Hematopoietic multipotent progenitor cell treated with erythropoietin and hydrocortisone succinate and interleukin-3 and kit ligand, for 8 days (in vitro differentiated cells): ENCODE data around the gene SDF2.
A peak's percentile ranks its signal among the peaks of the same experiment; 100 is the strongest.
"Not testable (repeated sequence)": the region's sequence is repeated elsewhere in the genome, so short reads cannot be mapped to it uniquely, and the experiment has no call there.

Source experiments
- DNase-seq: peaks from one replicate; pipeline ENCODE4 v3.0.0-alpha.2; 2015

Gene SDF2

GRCh38 chr17:28682655-28683054, 20.9 kb upstream of the SDF2 start:
- no peak for DNase-seq

GRCh38 chr17:28675980-28676379, 14.3 kb upstream of the SDF2 start:
- DNase-seq = no peak

GRCh38 chr17:28675490-28675889, 13.8 kb upstream of the SDF2 start:
- DNase-seq = no peak

- DNase-seq = no peak
Measured at GRCh38 chr17:28669918-28670317, 8.2 kb upstream of the SDF2 start.

- DNase-seq = no peak
Measured at GRCh38 chr17:28667870-28668269, 6.2 kb upstream of the SDF2 start.

- DNase-seq = no peak
Measured at GRCh38 chr17:28665994-28666393, 4.3 kb upstream of the SDF2 start.

GRCh38 chr17:28663723-28664122, 2.0 kb upstream of the SDF2 start:
- peak; percentile 41 for DNase-seq

- DNase-seq = no peak
Measured at GRCh38 chr17:28662527-28662829, 772 bp upstream of the SDF2 start.

GRCh38 chr17:28659497-28659881, 2.2 kb downstream of the SDF2 start:
- not testable (repeated sequence) for DNase-seq

- not testable (repeated sequence) for DNase-seq
Measured at GRCh38 chr17:28658766-28659496, 2.8 kb downstream of the SDF2 start.

GRCh38 chr17:28658342-28658741, 3.4 kb downstream of the SDF2 start:
- not testable (repeated sequence) for DNase-seq

GRCh38 chr17:28657756-28658155, 4.0 kb downstream of the SDF2 start:
- no peak for DNase-seq

GRCh38 chr17:28655160-28655559, 6.5 kb downstream of the SDF2 start:
- no peak for DNase-seq

GRCh38 chr17:28648698-28649097, 13.0 kb downstream of the SDF2 start:
- no peak for DNase-seq

- no peak for DNase-seq
Measured at GRCh38 chr17:28646039-28646754, 15.5 kb downstream of the SDF2 start.

- DNase-seq = no peak
Measured at GRCh38 chr17:28645576-28645939, 16.1 kb downstream of the SDF2 start.

GRCh38 chr17:28644787-28645575, 16.7 kb downstream of the SDF2 start, which contains the start of gene BLTP2:
BLTP2 (minus strand) TSS chr17:28645158; CDS start chr17:28645056, 102 bp downstream.
- DNase-seq = peak; percentile 94

GRCh38 chr17:28643983-28644786, 17.5 kb downstream of the SDF2 start:
- peak; percentile 76 for DNase-seq

- DNase-seq = no peak
Measured at GRCh38 chr17:28641579-28641978, 20.1 kb downstream of the SDF2 start.

- DNase-seq = no peak
Measured at GRCh38 chr17:28635506-28635905, 26.2 kb downstream of the SDF2 start.

GRCh38 chr17:28634206-28634865, 27.4 kb downstream of the SDF2 start:
- DNase-seq = no peak

- no peak for DNase-seq
Measured at GRCh38 chr17:28626818-28627217, 34.9 kb downstream of the SDF2 start.
